ENCODE measurements around the gene HNRNPR.

Gene HNRNPR

GRCh38 chr1:23371987-23372880 lies 28.1 kb upstream of the HNRNPR start:
- DNase-seq (ENCODE audit: low read depth), result no peak
- no peak for TF ChIP-seq CTCF (IDR thresholded peaks at IDR 0.05; ENCODE audit: low read depth, low read length, missing control alignments)
- in situ Hi-C loops (cut with HindIII; ENCODE audit: low sequenced_read_pairs), result no loop called here
- H3K4me3 ChIP-seq (ENCODE audit: low read depth, low read length), result no peak overlapping the region

GRCh38 chr1:23370709-23371584 lies 26.9 kb upstream of the HNRNPR start:
- peak overlapping the region; percentile 87 for H3K4me3 ChIP-seq (ENCODE audit: low read depth, low read length)

GRCh38 chr1:23370330-23370708 lies 26.2 kb upstream of the HNRNPR start:
- in situ Hi-C loops (cut with HindIII; ENCODE audit: low sequenced_read_pairs), result no loop called here
- DNase-seq (ENCODE audit: low read depth), result no peak
- H3K4me3 ChIP-seq (ENCODE audit: low read depth, low read length), result peak overlapping the region; percentile 87
- TF ChIP-seq CTCF (IDR thresholded peaks at IDR 0.05; ENCODE audit: low read depth, low read length, missing control alignments), result no peak

More at GRCh38 chr1:23370709-23371584, 26.9 kb upstream of the HNRNPR start:
- in situ Hi-C loops (cut with HindIII; ENCODE audit: low sequenced_read_pairs), result no loop called here
- DNase-seq (ENCODE audit: low read depth), result no peak
- no peak for TF ChIP-seq CTCF (IDR thresholded peaks at IDR 0.05; ENCODE audit: low read depth, low read length, missing control alignments)

- in situ Hi-C loops (cut with HindIII; ENCODE audit: low sequenced_read_pairs), result no loop called here
- H3K4me3 ChIP-seq (ENCODE audit: low read depth, low read length), result peak within 1 kb of the TSS; percentile 87
- no peak for TF ChIP-seq CTCF (IDR thresholded peaks at IDR 0.05; ENCODE audit: low read depth, low read length, missing control alignments)
- DNase-seq (ENCODE audit: low read depth), result peak; percentile 85
These were observed 25.4 kb upstream of the HNRNPR start, which contains the start of gene ZNF436 for GRCh38 chr1:23369335-23370013. ZNF436 (minus strand) TSS chr1:23369836; CDS start chr1:23368005, 1,831 bp downstream.

GRCh38 chr1:23368562-23369334 lies 24.7 kb upstream of the HNRNPR start:
- in situ Hi-C loops (cut with HindIII; ENCODE audit: low sequenced_read_pairs), result no loop called here
- DNase-seq (ENCODE audit: low read depth), result peak; percentile 65
- peak; percentile 11 for TF ChIP-seq CTCF (IDR thresholded peaks at IDR 0.05; ENCODE audit: low read depth, low read length, missing control alignments)

More at GRCh38 chr1:23368562-23369334, 24.7 kb upstream of the HNRNPR start:
- H3K4me3 ChIP-seq (ENCODE audit: low read depth, low read length), result peak overlapping the region; percentile 87

Measured in astrocyte of the cerebellum (primary cell).